Upper lobe of left lung (tissue), 6 donors: ENCODE measurements around the gene FGF14. TPM values are rescaled to one million over a fixed set of nuclear protein-coding genes. Genes with fewer than 3 reads are reported as not detected.

ENCODE experiments used
- ATAC-seq, 2 donors: fragments of 200-7000 bp; cut with Tn5 transposase; one replicate each; pipeline ENCODE4 v1.9.1; 2022; ENCODE audit warnings: mild to moderate bottlenecking in 2 of 2, moderate library complexity in 2 of 2; ENCODE audit not compliant: low FRiP score in 2 of 2
- DNase-seq, 2 donors: peaks; one replicate each; pipeline ENCODE4 v3.0.0-alpha.2; 2019 to 2020
- H3K27ac ChIP-seq, 4 donors: fragments of 200-600 bp; sonication (generic); one replicate each; pipeline ENCODE4 v1.5.1; 2016 to 2019
- H3K27me3 ChIP-seq, 4 donors: fragments of 200-600 bp; sonication (generic); one replicate each; pipeline ENCODE4 v1.5.1; 2017 to 2019
- H3K36me3 ChIP-seq, 4 donors: fragments of 200-600 bp; sonication (generic); one replicate each; pipeline ENCODE4 v1.5.1; 2016 to 2019
- H3K4me1 ChIP-seq, 4 donors: fragments of 200-600 bp; sonication (generic); one replicate each; pipeline ENCODE4 v1.5.1; 2018 to 2019
- H3K4me3 ChIP-seq, 4 donors: fragments of 200-600 bp; sonication (generic); one replicate each; pipeline ENCODE4 v1.5.1; 2017 to 2019; ENCODE audit warnings: mild to moderate bottlenecking in 2 of 4, moderate library complexity in 1 of 4
- H3K9me3 ChIP-seq, 4 donors: fragments of 200-600 bp; sonication (generic); one replicate each; pipeline ENCODE4 v1.5.1; 2018 to 2019
- CTCF ChIP-seq, 6 experiments: fragments of 450-650 bp in 4 of 6; fragments of 200-600 bp in 2 of 6; sonication (generic) in 2 of 6; IDR thresholded peaks; one replicate each; pipeline ENCODE4 v1.5.1; 2016 to 2019; ENCODE audit warnings: antibody characterized with exemption in 6 of 6
- EP300 ChIP-seq, 4 donors: sonication (generic); formaldehyde crosslinking; IDR thresholded peaks; one replicate each; pipeline ENCODE4 v1.5.1; 2017; ENCODE audit warnings: antibody characterized with exemption in 4 of 4, control low read depth in 2 of 4
- POLR2A ChIP-seq, 4 donors: fragments of 450-650 bp; IDR thresholded peaks; one replicate each; pipeline ENCODE4 v1.5.1; 2016 to 2017; ENCODE audit warnings: antibody characterized with exemption in 4 of 4, mild to moderate bottlenecking in 2 of 4
- POLR2AphosphoS5 ChIP-seq, 2 donors: sonication (generic); formaldehyde crosslinking; IDR thresholded peaks; one replicate each; pipeline ENCODE4 v1.5.1; 2017; ENCODE audit warnings: antibody characterized with exemption in 2 of 2
- WGBS, 2 donors: methylation state at CpG; one replicate each; pipeline ENCODE4 v1.1.5; 2017 to 2018; 5-methylcytosine and 5-hydroxymethylcytosine counted together
- total RNA-seq, 6 donors: library from RNA; depleted of rRNA in 4 of 6; stranded (reverse); fragments of >200 nt in 4 of 6; gene quantifications; one replicate each; pipeline versions ENCODE4 v1.1.0 to v1.2.1, GENCODE V29; 2016 to 2021
- donor health status: DM: no; HTN: no; CAD: no; lungs with moderate emphysema.
- donor health status: DM: no; HTN: yes; CAD: no; lungs with severe emphysema.

Gene FGF14
- total RNA-seq, 6 donors from 2014 or later: 0.80 to 8.4 (median 4.1) TPM

GRCh38 chr13:102311419-102311796 lies 90.4 kb downstream of the FGF14 start:
- no peaks in the 10 kb centered on the region for H3K27me3 ChIP-seq
- H3K27ac ChIP-seq: peak overlapping the region in 1 of 4 donors; percentile 7
- no peaks in the 10 kb centered on the region for H3K36me3 ChIP-seq
- ATAC-seq: no peak
- WGBS, 2 donors: 75 to 79% methylated on average over 5 of the region's 5 CpGs
- DNase-seq: no peak
- no peaks in the 10 kb centered on the region for H3K9me3 ChIP-seq
- H3K4me1 ChIP-seq: peaks cover 0 to 2% (median 0%) of the 10 kb centered on the region in 4 donors
- TF ChIP-seq POLR2A (IDR thresholded peaks at IDR 0.05): no peak
- TF ChIP-seq CTCF (IDR thresholded peaks at IDR 0.05): no peak
- no peak for TF ChIP-seq POLR2AphosphoS5 (IDR thresholded peaks at IDR 0.05)
- TF ChIP-seq EP300 (IDR thresholded peaks at IDR 0.05): no peak
- no peak overlapping the region for H3K4me3 ChIP-seq

GRCh38 chr13:102310691-102311418 lies 91.0 kb downstream of the FGF14 start:
- Histone ChIP-seq H3K4me3 (no peak overlapping the region), H3K27me3 (no peaks in the 10 kb centered on the region), H3K9me3 (no peaks in the 10 kb centered on the region), H3K36me3 (no peaks in the 10 kb centered on the region), H3K27ac (peak overlapping the region in 1 of 4 donors; percentile 7), H3K4me1 (peaks cover 0 to 2% (median 0%) of the 10 kb centered on the region in 4 donors)
- 76 to 87% methylated on average over 4 of the region's 4 CpGs for WGBS, 2 donors
- DNase-seq (no peak), ATAC-seq (peak in 1 of 2 donors; percentile 72)
- TF ChIP-seq POLR2AphosphoS5 (IDR thresholded peaks at IDR 0.05) (no peak), POLR2A (IDR thresholded peaks at IDR 0.05) (no peak), CTCF (IDR thresholded peaks at IDR 0.05) (no peak), EP300 (IDR thresholded peaks at IDR 0.05) (no peak)

- Histone ChIP-seq H3K4me1 (peaks cover 0 to 2% (median 0%) of the 10 kb centered on the region in 4 donors), H3K27ac (no peak overlapping the region), H3K4me3 (no peak overlapping the region), H3K27me3 (no peaks in the 10 kb centered on the region), H3K36me3 (no peaks in the 10 kb centered on the region), H3K9me3 (no peaks in the 10 kb centered on the region)
- 44 to 72% methylated on average over 9 of the region's 9 CpGs for WGBS, 2 donors
- no peak for TF ChIP-seq POLR2AphosphoS5 (IDR thresholded peaks at IDR 0.05)
- no peak for TF ChIP-seq CTCF (IDR thresholded peaks at IDR 0.05)
- no peak for TF ChIP-seq POLR2A (IDR thresholded peaks at IDR 0.05)
- TF ChIP-seq EP300 (IDR thresholded peaks at IDR 0.05): no peak
- peak in 1 of 2 donors; percentile 53 for DNase-seq
- peak in 1 of 2 donors; percentile 33 for ATAC-seq
Observed at GRCh38 chr13:102309110-102309509, 92.7 kb downstream of the FGF14 start.

GRCh38 chr13:102302534-102302933 lies 99.3 kb downstream of the FGF14 start:
- no peak for TF ChIP-seq POLR2AphosphoS5 (IDR thresholded peaks at IDR 0.05)
- TF ChIP-seq POLR2A (IDR thresholded peaks at IDR 0.05): no peak
- TF ChIP-seq EP300 (IDR thresholded peaks at IDR 0.05): no peak
- no peak for TF ChIP-seq CTCF (IDR thresholded peaks at IDR 0.05)
- Histone ChIP-seq H3K27me3 (no peaks in the 10 kb centered on the region), H3K4me1 (no peaks in the 10 kb centered on the region), H3K4me3 (no peak overlapping the region), H3K36me3 (no peaks in the 10 kb centered on the region), H3K9me3 (no peaks in the 10 kb centered on the region), H3K27ac (no peak overlapping the region)
- DNase-seq: no peak
- no peak for ATAC-seq
- 58 to 62% methylated on average over 1 of the region's 1 CpG for WGBS, 2 donors

- 98 to 99% methylated on average over 2 of the region's 2 CpGs for WGBS, 2 donors
Observed at GRCh38 chr13:102300379-102300778, 101.5 kb downstream of the FGF14 start.

More at GRCh38 chr13:102300379-102300778, 101.5 kb downstream of the FGF14 start:
- TF ChIP-seq CTCF (IDR thresholded peaks at IDR 0.05) (no peak), POLR2A (IDR thresholded peaks at IDR 0.05) (no peak), POLR2AphosphoS5 (IDR thresholded peaks at IDR 0.05) (no peak), EP300 (IDR thresholded peaks at IDR 0.05) (no peak)
- DNase-seq (no peak), ATAC-seq (no peak)
- no peaks in the 10 kb centered on the region for H3K9me3 ChIP-seq
- H3K36me3 ChIP-seq: no peaks in the 10 kb centered on the region
- no peaks in the 10 kb centered on the region for H3K27me3 ChIP-seq
- H3K27ac ChIP-seq: no peak overlapping the region
- H3K4me1 ChIP-seq: no peaks in the 10 kb centered on the region
- no peak overlapping the region for H3K4me3 ChIP-seq
